Hematopoietic multipotent progenitor cell treated with erythropoietin and hydrocortisone succinate and interleukin-3 and kit ligand, for 15 days (in vitro differentiated cells): Measurements from ENCODE around the gene MPDZ.

Experiments
- DNase-seq: peaks from one replicate; pipeline ENCODE4 v3.0.0-alpha.2; 2015; ENCODE audit warnings: low spot score

MPDZ gene, protein sequence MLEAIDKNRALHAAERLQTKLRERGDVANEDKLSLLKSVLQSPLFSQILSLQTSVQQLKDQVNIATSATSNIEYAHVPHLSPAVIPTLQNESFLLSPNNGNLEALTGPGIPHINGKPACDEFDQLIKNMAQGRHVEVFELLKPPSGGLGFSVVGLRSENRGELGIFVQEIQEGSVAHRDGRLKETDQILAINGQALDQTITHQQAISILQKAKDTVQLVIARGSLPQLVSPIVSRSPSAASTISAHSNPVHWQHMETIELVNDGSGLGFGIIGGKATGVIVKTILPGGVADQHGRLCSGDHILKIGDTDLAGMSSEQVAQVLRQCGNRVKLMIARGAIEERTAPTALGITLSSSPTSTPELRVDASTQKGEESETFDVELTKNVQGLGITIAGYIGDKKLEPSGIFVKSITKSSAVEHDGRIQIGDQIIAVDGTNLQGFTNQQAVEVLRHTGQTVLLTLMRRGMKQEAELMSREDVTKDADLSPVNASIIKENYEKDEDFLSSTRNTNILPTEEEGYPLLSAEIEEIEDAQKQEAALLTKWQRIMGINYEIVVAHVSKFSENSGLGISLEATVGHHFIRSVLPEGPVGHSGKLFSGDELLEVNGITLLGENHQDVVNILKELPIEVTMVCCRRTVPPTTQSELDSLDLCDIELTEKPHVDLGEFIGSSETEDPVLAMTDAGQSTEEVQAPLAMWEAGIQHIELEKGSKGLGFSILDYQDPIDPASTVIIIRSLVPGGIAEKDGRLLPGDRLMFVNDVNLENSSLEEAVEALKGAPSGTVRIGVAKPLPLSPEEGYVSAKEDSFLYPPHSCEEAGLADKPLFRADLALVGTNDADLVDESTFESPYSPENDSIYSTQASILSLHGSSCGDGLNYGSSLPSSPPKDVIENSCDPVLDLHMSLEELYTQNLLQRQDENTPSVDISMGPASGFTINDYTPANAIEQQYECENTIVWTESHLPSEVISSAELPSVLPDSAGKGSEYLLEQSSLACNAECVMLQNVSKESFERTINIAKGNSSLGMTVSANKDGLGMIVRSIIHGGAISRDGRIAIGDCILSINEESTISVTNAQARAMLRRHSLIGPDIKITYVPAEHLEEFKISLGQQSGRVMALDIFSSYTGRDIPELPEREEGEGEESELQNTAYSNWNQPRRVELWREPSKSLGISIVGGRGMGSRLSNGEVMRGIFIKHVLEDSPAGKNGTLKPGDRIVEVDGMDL (N-terminal part only)

DNA sequence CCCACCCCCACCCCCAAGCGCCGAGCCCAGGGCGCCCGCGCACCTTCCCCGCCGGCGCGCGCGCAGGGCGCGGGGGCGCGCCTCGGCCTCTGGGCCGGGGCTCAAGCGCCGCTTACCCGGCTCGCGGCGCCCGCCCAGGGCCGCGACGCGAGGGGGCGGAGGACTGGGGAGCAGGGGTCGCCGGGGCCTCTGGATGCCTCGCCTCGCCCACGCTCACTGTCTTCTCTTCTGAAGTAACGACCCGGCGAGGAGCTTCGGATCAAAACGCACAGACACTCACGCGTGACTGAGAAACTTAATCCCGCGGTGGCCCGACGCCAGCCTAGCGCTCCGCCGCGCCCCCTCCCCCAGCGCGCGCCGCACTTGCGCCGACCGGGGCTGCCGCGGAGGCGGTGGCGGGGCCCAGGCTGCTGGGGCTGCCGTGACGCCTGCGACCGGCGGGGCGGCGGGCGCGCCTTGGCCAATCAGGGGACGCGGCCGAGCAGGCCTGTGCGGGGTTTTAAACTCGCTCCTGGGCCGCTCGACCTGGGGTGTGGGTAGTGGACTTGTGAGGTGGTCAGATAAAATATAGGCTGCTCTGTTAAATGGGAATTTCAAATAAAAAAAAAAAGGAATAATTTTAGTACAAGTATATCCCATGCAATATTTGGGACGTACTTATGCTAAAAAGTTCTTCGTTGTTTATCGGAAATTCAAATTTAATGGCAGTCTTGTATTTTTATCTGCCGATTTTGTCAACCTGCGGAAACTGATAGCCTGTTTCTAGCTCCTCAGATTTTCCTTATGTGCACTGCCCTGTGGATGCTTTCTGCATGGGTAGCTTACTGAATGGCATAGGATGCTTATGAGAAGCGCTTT lies at the start of gene MPDZ:
Gene MPDZ (minus strand): TSS at position 409 of the 858 bp plus-strand sequence. CDS start 29,377 bp downstream, outside the sequence.
- no peak for DNase-seq

DNA sequence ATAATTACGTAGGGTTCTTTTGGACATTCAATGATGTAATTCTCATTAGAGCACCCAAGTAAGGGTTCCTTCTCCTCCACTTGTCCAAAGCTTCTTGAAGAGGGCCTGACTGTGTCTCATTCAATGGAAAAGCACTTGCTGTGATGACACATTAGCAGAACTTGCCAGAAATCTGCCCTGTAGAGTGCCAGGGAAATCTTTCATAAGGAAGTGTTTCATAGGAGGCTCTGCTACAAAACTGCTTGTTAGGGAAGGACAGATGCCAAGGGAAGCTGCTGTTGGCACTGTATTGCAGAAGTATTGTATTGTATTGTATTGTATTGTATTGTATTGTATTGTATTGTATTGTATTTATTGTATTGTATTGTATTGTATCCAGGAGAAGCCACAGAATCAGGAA lies 45.5 kb upstream of the MPDZ start:
- no peak for DNase-seq

DNA sequence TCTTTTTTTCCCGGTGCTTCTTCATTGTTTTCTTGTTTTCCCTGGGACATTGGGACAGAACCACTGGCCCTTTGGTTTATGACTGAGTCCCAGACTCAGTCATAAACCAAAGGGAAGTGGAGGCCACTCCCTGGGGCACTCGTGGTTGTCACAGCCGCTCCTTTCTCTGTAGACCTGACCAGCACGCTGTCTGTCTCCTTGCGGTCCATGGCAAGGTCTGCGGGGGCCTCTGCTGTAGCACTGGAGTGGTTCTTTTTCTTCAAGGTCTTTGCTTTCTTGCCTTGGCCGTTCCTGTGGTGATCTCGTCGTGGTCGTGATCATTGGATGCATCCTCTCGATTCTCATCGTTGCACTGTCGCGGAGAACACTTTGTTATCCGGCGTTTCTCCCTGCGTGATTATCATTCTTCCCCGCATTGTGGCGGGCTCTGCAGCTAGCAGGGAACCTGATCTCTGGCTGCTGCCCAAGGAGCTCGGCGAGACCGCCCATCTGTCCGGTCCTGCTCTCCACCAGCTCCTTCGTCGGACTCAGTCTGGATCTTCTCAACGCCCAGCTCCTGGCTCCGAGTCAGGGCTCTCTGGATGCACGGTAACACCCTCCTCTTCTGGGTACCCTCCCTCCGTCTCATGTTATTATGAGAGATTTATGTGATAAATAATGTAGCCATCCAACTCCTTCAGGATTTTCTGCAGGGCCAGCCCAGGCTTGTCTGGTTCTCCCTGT lies 43.5 kb upstream of the MPDZ start:
- no peak for DNase-seq

DNA sequence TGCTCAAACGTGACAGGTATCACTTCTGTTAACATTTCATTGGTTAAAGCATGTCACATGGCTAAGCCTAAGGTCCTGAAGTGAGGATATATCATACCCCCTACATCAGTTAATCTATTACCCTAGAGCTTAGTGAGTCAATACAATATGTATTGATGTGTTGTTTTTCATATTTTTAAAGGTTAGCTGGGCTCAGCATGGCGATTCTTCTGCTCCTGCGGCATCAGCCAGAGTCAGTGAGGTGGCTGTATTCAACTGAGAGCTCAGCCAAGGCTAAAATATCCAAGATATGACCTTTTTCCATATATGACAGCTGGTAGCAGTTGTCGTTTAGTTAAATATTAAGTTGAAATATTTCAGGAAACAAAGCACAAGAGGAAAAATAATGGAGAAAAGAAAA lies 38.5 kb upstream of the MPDZ start:
- no peak for DNase-seq

DNA sequence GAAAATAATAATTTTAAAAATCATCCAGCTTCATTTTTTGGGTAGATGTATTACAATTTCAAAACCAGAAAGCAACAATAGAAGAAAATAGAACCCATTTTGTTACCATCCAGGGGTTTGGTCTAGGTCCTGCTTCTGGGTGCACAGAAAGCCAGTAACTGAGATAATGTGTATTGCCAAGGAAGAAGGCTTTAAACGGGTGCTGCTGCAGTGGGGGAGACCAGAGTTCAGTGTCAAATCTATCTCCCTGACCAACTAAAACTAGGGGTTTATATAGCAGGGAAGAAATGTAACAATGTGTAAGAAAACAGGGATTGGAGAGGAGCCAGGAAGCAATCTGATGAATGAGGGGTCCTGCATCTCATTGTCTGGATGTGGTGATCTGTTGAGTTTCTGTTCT lies 17.5 kb upstream of the MPDZ start:
- DNase-seq, result no peak

DNA sequence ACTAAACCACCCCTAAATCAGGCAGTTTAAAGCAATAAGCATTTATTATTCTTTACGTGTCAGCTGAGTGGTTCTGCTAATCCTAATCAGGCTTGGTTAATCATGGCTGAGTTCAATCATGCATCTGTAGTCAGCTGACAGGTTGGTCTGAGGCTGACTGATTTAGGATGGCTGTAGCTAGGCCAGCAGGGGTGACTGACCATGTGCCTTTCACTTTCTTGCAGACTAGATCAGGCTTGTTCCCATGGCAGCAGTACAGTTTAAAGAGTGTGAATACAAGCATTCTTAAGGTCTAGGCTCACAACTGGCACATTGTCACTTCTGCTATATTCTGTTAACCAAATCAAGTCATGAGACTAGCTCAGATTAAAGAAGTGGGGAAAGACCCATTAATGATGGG lies 16.1 kb upstream of the MPDZ start:
- DNase-seq, result no peak

DNA sequence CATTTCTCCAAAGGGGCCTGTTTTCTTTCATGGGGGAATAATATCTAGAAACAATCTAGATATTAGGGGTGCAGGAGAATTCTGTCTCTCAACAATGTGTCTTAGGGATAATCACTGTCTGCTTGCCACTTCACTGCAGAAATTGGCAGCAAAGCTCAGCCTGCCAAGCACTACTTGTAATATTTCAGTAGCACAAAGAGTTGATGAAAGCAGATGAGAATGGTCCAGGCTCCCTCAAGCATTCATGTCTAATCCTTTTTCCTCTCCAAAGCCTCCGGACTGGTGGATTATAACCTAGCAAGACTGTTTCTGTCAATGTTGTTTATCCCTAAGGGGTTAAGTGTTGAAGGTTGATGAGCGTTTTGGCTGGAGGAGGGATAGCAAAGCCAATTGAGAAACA lies 13.3 kb upstream of the MPDZ start:
- DNase-seq, result no peak

DNA sequence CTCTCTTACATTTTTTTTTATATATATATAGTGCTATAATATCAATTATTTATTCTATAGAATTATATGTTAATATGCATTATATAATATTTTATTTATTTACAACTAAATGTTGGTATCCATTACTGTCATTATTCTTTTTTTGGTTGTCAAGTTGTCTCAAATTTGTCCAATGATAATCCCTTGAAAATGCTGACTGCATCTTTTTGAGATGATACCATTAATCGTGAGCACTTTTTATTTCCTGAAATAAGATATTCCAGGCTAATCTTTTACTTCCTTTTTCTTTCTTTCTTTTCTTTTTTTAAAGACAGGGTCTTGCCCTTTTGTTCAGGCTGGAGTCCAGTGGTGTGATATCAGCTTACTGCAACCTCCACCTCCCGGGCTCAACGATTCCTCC lies 12.7 kb upstream of the MPDZ start:
- no peak for DNase-seq

DNA sequence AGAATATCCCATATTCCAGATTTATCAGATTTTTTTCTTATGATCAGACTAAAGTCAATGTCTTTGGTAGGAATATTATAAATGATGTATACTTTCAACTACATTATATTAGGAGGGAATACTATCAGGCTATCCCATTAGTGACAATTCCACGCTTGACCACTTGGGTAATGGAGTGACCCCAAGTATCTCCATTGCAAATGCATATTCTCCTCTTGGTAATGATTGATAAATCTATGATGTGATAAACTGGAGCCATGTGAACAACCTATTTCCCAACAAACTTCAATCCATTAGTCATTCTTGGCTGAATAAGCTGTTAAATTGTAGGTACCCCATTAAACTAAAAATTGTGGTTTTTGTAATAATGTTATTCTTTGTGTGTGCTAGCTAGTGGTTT lies 12.2 kb upstream of the MPDZ start:
- DNase-seq, result no peak

DNA sequence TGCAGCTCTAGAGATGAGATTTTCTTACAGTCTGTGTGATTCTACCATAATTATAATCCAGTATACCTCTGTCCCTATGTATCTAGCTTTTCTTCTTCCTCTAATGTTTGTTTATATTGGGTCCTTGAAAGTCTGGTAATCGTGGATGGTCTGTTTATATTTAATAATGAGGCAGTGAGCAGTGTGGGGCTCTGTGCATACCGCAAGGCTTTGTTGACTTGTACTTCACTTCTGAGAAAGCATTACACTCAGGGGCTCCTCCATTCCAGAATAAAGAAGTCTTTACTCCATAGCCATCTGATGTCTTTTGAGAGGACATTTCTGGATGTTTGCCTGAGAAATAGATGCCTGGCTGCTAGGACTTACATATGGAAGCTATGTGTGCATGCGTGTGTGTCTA lies 4.5 kb upstream of the MPDZ start:
- no peak for DNase-seq

DNA sequence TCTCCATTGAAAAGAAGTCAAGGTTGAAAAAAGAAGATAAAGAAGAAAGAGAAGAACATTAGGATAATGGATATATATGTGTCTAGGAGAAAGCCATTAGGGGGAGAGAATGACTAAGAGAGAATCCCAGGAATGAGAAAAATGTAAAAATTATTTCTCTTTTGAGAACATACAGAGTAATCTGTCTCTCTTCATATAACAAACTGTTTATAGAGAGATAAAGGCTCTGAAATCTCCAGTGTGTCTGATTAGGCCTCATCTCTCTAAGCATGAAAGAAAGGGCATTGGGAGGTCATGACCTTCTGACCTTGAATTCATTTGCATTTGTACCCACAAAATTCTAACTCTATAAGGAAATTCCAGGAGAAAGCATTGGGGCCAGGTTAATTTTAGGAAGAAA lies 3.5 kb upstream of the MPDZ start:
- DNase-seq, result no peak

DNA sequence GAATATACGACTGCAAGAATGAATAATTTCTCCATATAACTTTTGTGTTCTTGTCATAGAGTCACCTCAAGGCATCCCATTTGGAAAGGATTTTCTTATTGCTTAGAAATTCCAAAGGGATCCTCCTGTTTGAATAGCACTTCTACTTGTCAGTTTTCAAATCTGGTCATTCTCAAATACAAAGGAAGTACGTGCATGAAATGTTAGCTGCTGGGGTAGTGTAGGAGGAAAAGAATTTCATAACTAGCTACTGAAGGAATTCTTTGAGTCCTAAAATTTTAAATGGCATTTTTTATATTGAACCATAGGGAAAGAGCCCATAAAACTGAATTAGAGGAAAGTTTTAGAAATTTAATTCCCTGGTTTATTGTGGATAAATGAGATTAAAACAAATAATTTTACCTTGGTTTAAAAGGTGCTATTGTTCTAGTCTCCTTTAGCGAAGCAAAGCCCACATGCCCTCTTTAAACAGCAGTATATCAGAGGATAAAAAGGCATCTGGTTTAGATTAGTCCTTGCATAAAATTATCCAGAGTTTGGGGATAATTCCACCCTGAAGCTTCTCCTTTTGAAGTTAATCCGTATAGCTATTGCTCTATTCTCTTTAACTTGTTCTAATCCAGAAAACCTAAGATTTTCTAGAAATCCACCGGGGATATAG lies 2.0 kb upstream of the MPDZ start:
- DNase-seq, result no peak

DNA sequence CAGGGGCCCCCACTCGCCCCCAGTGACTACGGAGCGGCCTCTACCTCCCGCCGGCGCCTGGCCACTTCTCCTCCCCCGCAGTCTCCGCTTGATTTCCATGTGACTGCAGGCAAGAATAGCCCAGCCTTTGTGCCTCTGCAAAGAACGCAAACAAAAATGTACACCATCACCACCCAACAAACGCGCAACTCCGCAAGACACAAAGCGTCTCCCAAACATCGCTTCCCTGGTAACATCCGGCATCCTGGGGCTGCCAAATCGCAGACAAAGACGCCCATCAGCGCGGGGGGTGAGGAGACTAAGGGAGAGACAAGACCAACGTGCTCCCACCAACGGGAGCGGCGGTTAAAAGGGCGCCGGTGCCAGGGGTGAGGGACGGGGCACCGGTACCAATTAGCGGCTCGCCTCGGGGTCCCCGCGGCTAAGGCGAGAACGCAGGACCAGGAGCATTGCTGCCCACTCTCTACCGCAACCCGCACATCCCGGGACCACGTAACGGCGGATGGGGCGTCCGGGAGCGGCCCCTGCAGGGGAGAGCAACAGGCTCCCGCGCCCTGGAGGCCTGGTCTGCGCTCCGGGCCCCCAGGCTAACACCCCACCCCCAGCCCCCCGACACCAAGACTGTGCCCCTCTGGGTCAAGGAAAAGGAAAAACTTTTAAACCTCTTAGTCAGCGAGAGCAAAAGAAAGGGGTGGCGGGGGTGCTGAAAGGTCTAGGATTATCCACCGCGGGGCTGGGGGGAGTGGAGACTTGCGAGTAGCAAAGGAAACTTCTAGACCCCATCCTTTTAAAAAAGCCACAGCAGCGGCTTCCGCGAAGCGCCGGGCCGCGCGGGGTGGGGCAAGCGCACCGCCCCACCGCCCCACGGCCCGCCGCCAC lies 885 bp downstream of the MPDZ start:
- no peak for DNase-seq

DNA sequence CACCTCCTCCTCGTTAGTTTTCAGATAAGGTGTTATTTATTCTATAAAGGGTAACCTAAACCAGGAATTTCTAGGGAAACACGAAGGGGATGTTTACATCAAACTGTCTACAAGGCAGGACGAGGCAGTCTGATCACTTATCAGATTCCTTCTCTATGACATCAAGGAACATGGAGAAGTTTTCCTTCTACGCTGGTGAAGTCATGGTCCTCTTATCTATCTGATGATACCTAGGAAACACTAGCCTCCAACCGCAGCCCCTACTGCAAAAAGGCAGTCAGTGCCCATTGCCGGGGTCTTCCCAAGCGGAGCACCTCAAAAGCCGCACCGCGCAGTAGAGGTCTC lies 1.5 kb downstream of the MPDZ start:
- DNase-seq, result no peak

DNA sequence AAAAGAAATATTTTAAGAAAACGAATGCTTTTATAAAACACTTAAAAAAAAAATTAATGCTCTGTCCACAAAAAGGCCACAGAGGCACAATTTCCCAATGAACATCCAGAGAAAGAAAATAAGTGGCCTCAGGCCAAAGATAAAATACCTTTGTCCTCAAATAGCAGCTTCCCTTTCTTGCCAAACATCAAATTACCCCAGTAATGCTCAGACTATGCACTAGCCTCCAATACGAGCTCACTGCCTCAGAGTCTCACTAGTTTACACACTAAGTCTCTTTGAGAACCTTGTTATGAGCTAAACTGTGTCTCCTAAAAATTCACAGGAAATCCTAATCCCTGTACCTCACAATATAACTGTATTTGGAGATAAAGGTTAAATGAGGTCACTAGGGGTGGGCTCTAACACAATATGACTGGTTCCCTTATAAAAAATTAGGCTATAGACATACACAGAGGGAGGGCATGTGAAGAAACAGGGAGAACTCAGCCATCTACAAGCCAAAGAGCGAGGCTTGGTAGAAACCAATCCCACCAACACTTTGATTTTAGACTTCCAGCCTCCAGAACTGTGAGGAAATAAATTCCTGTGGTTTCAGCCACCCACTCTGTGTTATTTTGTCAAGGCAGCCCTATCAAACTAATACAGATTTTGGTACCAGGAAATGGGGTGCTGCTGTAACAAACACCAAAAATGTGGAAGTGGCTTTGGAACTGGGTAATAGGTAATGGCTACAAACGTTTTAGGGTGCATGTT lies 4.4 kb downstream of the MPDZ start:
- DNase-seq, result no peak

DNA sequence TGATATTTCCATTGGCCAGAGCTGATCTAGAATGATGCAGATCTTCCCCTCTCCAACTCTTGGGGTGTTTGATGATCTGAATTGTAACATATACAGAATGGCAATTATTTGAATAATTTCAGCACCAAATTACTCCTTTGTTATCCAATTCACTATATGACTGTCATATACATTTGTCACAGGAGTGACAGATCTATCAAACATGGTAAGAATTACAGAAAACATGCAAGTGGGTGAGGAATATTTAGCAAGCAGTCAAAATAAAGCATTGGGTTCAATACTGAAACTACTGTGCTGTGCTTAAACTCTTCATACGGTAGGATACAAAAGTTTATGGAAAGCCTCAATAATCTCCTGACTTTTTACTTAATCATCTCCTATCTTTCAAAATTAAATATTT lies 8.8 kb downstream of the MPDZ start:
- DNase-seq, result no peak

DNA sequence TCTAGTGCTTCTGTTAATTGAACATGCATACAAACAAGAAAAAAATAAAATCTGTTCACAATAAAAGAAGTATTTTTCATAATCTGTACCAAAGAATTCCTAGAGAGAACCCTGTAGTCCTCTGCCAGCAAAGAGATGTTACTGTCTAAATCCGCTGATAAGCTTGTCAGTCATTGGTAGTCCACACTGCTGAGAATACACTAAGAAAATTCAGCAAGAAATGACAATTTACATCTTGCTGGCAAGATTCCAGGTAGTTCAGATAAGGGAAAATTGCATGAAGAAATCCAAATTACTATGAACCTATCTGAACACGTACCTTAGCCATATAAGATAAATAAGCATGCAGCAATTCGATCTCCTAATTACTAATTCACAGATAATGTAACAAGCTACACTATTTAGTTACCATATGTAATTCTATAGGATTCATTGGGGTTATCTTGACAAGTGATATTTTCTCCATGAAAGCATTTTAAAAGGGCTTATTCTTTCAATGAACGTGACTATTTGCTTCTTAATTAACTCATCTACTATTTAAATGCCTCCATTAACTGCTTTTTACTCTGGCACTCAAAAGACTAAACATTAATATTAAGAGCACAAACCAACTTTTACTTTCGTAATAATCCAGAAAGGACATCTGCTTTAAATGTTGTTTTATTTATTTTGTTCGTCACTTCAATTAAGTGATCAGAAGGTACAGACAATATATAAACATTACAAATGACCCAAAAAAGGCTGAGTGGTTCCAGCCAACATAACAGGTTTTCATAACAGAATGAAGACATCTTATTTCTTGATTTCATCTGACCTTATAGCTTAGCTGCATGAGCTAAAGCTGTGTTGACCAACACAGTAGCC lies 9.7 kb downstream of the MPDZ start:
- no peak for DNase-seq

DNA sequence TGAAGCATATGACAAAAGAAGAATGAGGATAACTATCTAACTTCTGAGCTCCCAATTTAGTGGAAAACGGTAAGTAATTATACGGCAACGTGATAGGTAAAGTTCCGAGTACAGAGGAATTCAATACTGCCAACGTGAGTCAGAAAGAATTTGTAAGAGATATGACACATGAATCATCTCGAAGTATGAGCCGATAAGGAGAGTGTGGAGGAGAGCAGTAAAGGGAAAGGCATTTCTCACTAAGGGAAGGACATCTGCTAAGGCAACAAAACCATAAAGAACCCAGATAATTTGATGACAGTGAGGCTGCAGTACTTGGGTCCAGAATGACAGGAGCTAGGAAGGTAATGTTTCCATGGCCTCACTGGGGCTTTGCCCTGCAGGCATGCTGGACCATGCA lies 11.0 kb downstream of the MPDZ start:
- DNase-seq, result no peak
